Mesothelial cell of epicardium (in vitro differentiated cells): ENCODE data around the gene PRCC. TPM values are rescaled to one million over a fixed set of nuclear protein-coding genes. Genes with fewer than 3 reads are reported as not detected.

Source experiments
- DNase-seq, 2 experiments: peaks; one replicate each; pipeline ENCODE4 v3.0.0; 2021; ENCODE audit warnings: low spot score in 2 of 2; ENCODE audit not compliant: unreplicated experiment in 2 of 2
- H3K27ac Mint-ChIP-seq: 2 replicates; pipeline ENCODE4 v1.8.0; 2021; ENCODE audit warnings: mixed read lengths
- H3K27me3 Mint-ChIP-seq: 2 replicates; pipeline ENCODE4 v1.8.0; 2021; ENCODE audit warnings: low read depth, mixed read lengths
- H3K36me3 Mint-ChIP-seq: 2 replicates; pipeline ENCODE4 v1.8.0; 2021; ENCODE audit warnings: mixed read lengths
- H3K4me1 Mint-ChIP-seq: 2 replicates; pipeline ENCODE4 v1.8.0; 2021; ENCODE audit warnings: mixed read lengths
- H3K4me3 Mint-ChIP-seq: 2 replicates; pipeline ENCODE4 v1.8.0; 2021; ENCODE audit warnings: mild to moderate bottlenecking, moderate library complexity, mixed read lengths
- H3K9me3 Mint-ChIP-seq: 2 replicates; pipeline ENCODE4 v1.8.0; 2021; ENCODE audit warnings: mixed read lengths
- CTCF ChIP-seq: fragments of 200-600 bp; sonication (generic); IDR thresholded peaks from one replicate; pipeline ENCODE4 v1.5.0; 2021; ENCODE audit warnings: antibody characterized with exemption; ENCODE audit not compliant: unreplicated experiment
- total RNA-seq: library from RNA; stranded (reverse); gene quantifications from 3 replicates; pipeline ENCODE4 v1.2.1, GENCODE V29; 2021

PRCC gene
- total RNA-seq, 1 donor from 2014 or later, result 93.7 TPM

- H3K36me3 Mint-ChIP-seq, result no peaks in the 10 kb centered on the region
These were observed 76.8 kb downstream of the PRCC start for GRCh38 chr1:156844102-156844501.

GRCh38 chr1:156844638-156845037, 77.3 kb downstream of the PRCC start:
- Mint-ChIP-seq H3K9me3 (no peaks in the 10 kb centered on the region), H3K4me1 (peaks cover 15% of the 10 kb centered on the region), H3K27ac (no peak overlapping the region), H3K4me3 (peak overlapping the region; percentile 13), H3K36me3 (no peaks in the 10 kb centered on the region), H3K27me3 (peaks cover 94% of the 10 kb centered on the region)
- TF ChIP-seq CTCF, result no peak
- no peak for DNase-seq

More at GRCh38 chr1:156844102-156844501, 76.8 kb downstream of the PRCC start:
- Mint-ChIP-seq H3K27ac (no peak overlapping the region), H3K27me3 (peaks cover 91% of the 10 kb centered on the region), H3K9me3 (no peaks in the 10 kb centered on the region), H3K4me3 (no peak overlapping the region), H3K4me1 (peaks cover 14% of the 10 kb centered on the region)
- DNase-seq, result no peak
- TF ChIP-seq CTCF, result no peak

- no peaks in the 10 kb centered on the region for H3K9me3 Mint-ChIP-seq
- no peak overlapping the region for H3K27ac Mint-ChIP-seq
- DNase-seq, result no peak
- peaks cover 98% of the 10 kb centered on the region for H3K27me3 Mint-ChIP-seq
- H3K4me1 Mint-ChIP-seq, result peaks cover 15% of the 10 kb centered on the region
- TF ChIP-seq CTCF, result no peak
- peak overlapping the region; percentile 53 for H3K4me3 Mint-ChIP-seq
- H3K36me3 Mint-ChIP-seq, result no peaks in the 10 kb centered on the region
These were observed 78.0 kb downstream of the PRCC start for GRCh38 chr1:156845055-156845952.

GRCh38 chr1:156845953-156846545, 78.7 kb downstream of the PRCC start:
- H3K27me3 Mint-ChIP-seq, result peaks cover 94% of the 10 kb centered on the region
- no peak overlapping the region for H3K27ac Mint-ChIP-seq
- no peak for DNase-seq
- no peaks in the 10 kb centered on the region for H3K9me3 Mint-ChIP-seq
- H3K36me3 Mint-ChIP-seq, result no peaks in the 10 kb centered on the region
- no peak for TF ChIP-seq CTCF
- H3K4me3 Mint-ChIP-seq, result no peak overlapping the region
- H3K4me1 Mint-ChIP-seq, result peaks cover 15% of the 10 kb centered on the region

- Mint-ChIP-seq H3K4me1 (peaks cover 15% of the 10 kb centered on the region), H3K9me3 (no peaks in the 10 kb centered on the region), H3K27me3 (peaks cover 94% of the 10 kb centered on the region), H3K4me3 (no peak overlapping the region), H3K36me3 (no peaks in the 10 kb centered on the region), H3K27ac (no peak overlapping the region)
- no peak for DNase-seq
- no peak for TF ChIP-seq CTCF
These were observed 79.3 kb downstream of the PRCC start for GRCh38 chr1:156846643-156847042.
